IPS-15b (cell line): ENCODE measurements around the gene NGEF.

ENCODE experiments used
- H3K27me3 ChIP-seq: one replicate; pipeline ENCODE4 v1.6.1; 2013; ENCODE audit warnings: low read length; ENCODE audit not compliant: control insufficient read depth, insufficient read depth
- H3K36me3 ChIP-seq: one replicate; pipeline ENCODE4 v1.6.1; 2013; ENCODE audit warnings: low read length; ENCODE audit not compliant: control insufficient read depth, insufficient read depth
- H3K4me1 ChIP-seq: one replicate; pipeline ENCODE4 v1.6.1; 2013; ENCODE audit warnings: mild to moderate bottlenecking, low read length; ENCODE audit not compliant: control insufficient read depth, insufficient read depth
- H3K4me3 ChIP-seq: one replicate; pipeline ENCODE4 v1.5.1; 2013; ENCODE audit warnings: low read depth, low read length
- H3K9ac ChIP-seq: one replicate; pipeline ENCODE4 v1.6.1; 2013; ENCODE audit warnings: low read depth, mild to moderate bottlenecking, low read length
- H3K9me3 ChIP-seq: one replicate; pipeline ENCODE4 v1.6.1; 2013; ENCODE audit warnings: mild to moderate bottlenecking, low read length; ENCODE audit not compliant: control insufficient read depth, insufficient read depth

Gene NGEF

GRCh38 chr2:232970051-232970450 is 43.0 kb downstream of the NGEF start:
- Histone ChIP-seq H3K4me3 (no peak overlapping the region), H3K36me3 (no peaks in the 10 kb centered on the region), H3K9ac (no peak overlapping the region), H3K4me1 (peaks cover 4% of the 10 kb centered on the region), H3K9me3 (no peaks in the 10 kb centered on the region), H3K27me3 (no peaks in the 10 kb centered on the region)

DNA sequence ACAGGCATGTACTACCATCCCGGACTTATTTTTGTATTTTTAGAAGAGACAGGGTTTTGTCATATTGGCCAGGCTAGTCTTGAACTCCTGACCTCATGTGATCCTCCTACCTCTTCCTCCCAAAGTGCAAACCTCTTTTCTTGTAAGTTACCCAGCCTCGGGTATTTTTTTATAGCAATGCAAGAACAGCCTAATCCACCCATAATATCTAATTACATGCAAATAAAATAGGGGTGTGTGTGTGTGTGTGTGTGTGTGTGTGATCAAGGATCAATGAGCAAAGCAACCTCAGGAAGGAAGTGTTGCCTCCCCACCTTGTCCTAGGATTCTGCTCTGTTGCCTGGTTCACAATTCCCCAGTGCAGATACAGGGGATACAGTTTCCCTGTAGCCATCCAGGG is 45.6 kb downstream of the NGEF start:
- Histone ChIP-seq H3K36me3 (no peaks in the 10 kb centered on the region), H3K4me1 (peaks cover 4% of the 10 kb centered on the region), H3K9ac (no peak overlapping the region), H3K27me3 (no peaks in the 10 kb centered on the region), H3K4me3 (no peak overlapping the region), H3K9me3 (no peaks in the 10 kb centered on the region)

DNA sequence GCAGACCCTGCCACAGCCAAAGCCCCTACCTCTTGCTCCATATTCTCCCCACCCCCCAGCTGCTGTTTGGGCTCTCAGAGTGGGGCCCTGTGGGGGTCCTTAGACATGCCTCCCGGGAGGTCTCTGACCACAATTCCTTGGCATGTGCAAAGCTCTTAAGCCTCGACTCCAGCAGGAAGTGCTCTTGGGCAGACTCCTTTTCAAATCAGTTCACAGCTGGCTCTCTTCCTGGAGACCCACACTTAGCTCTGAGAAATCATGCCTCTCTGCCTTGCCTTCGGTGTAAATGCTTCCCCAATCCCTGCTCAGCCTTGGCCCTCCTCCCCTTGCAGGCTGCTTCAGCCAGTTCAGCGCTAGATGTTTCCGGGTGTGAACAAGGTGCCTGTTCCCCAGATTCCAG is 46.9 kb downstream of the NGEF start:
- H3K9me3 ChIP-seq, result no peaks in the 10 kb centered on the region

GRCh38 chr2:232963913-232964312 is 49.1 kb downstream of the NGEF start:
- H3K4me1 ChIP-seq, result peaks cover 4% of the 10 kb centered on the region
- H3K9ac ChIP-seq, result no peak overlapping the region
- no peaks in the 10 kb centered on the region for H3K9me3 ChIP-seq
- H3K27me3 ChIP-seq, result no peaks in the 10 kb centered on the region
- no peak overlapping the region for H3K4me3 ChIP-seq
- no peaks in the 10 kb centered on the region for H3K36me3 ChIP-seq

More for the DNA sequence above, 46.9 kb downstream of the NGEF start:
- Histone ChIP-seq H3K27me3 (no peaks in the 10 kb centered on the region), H3K9ac (no peak overlapping the region), H3K36me3 (no peaks in the 10 kb centered on the region), H3K4me1 (peaks cover 4% of the 10 kb centered on the region), H3K4me3 (no peak overlapping the region)

GRCh38 chr2:232960862-232961261 is 52.2 kb downstream of the NGEF start:
- no peaks in the 10 kb centered on the region for H3K27me3 ChIP-seq
- no peaks in the 10 kb centered on the region for H3K36me3 ChIP-seq
- no peak overlapping the region for H3K4me3 ChIP-seq
- H3K9me3 ChIP-seq, result no peaks in the 10 kb centered on the region
- H3K4me1 ChIP-seq, result no peaks in the 10 kb centered on the region
- H3K9ac ChIP-seq, result no peak overlapping the region

GRCh38 chr2:232959139-232959538 is 53.9 kb downstream of the NGEF start:
- Histone ChIP-seq H3K9me3 (no peaks in the 10 kb centered on the region), H3K9ac (no peak overlapping the region), H3K4me1 (no peaks in the 10 kb centered on the region), H3K4me3 (no peak overlapping the region), H3K27me3 (no peaks in the 10 kb centered on the region), H3K36me3 (no peaks in the 10 kb centered on the region)

- no peaks in the 10 kb centered on the region for H3K36me3 ChIP-seq
- no peak overlapping the region for H3K9ac ChIP-seq
- no peak overlapping the region for H3K4me3 ChIP-seq
These were observed 55.4 kb downstream of the NGEF start for GRCh38 chr2:232957657-232958090.

GRCh38 chr2:232955856-232956255 is 57.2 kb downstream of the NGEF start:
- H3K27me3 ChIP-seq, result no peaks in the 10 kb centered on the region
- H3K36me3 ChIP-seq, result no peaks in the 10 kb centered on the region
- H3K4me3 ChIP-seq, result no peak overlapping the region
- H3K4me1 ChIP-seq, result no peaks in the 10 kb centered on the region
- no peak overlapping the region for H3K9ac ChIP-seq
- H3K9me3 ChIP-seq, result no peaks in the 10 kb centered on the region

More at GRCh38 chr2:232957657-232958090, 55.4 kb downstream of the NGEF start:
- Histone ChIP-seq H3K9me3 (no peaks in the 10 kb centered on the region), H3K27me3 (no peaks in the 10 kb centered on the region), H3K4me1 (no peaks in the 10 kb centered on the region)

DNA sequence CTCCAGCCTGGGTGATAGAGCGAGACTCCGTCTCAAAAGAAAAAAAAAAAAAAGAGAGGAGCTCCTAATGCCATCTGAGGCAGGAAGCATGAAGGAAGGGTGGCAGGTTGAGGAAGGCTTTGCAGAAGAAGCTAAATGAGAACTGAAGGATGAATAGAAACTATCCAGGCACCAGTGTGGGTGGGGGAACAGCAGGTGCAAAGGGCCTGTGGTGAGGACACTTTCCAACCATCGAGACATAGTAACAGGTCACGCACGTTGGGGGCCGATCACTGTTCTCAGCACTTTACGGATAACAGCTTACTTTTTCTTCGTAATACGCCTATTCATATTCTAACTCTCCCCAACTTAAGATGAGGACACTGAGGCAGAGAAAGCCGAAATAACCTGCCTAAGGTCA is 58.4 kb downstream of the NGEF start:
- no peaks in the 10 kb centered on the region for H3K4me1 ChIP-seq
- no peak overlapping the region for H3K4me3 ChIP-seq
- H3K9ac ChIP-seq, result no peak overlapping the region
- no peaks in the 10 kb centered on the region for H3K36me3 ChIP-seq
- H3K27me3 ChIP-seq, result no peaks in the 10 kb centered on the region
- H3K9me3 ChIP-seq, result no peaks in the 10 kb centered on the region

GRCh38 chr2:232951891-232952290 is 61.2 kb downstream of the NGEF start:
- H3K27me3 ChIP-seq, result no peaks in the 10 kb centered on the region
- H3K4me3 ChIP-seq, result no peak overlapping the region
- H3K4me1 ChIP-seq, result no peaks in the 10 kb centered on the region
- no peaks in the 10 kb centered on the region for H3K9me3 ChIP-seq
- no peaks in the 10 kb centered on the region for H3K36me3 ChIP-seq
- no peak overlapping the region for H3K9ac ChIP-seq

GRCh38 chr2:232951181-232951580 is 61.9 kb downstream of the NGEF start:
- Histone ChIP-seq H3K9me3 (no peaks in the 10 kb centered on the region), H3K9ac (no peak overlapping the region), H3K4me1 (no peaks in the 10 kb centered on the region), H3K27me3 (no peaks in the 10 kb centered on the region), H3K36me3 (no peaks in the 10 kb centered on the region), H3K4me3 (no peak overlapping the region)

- no peaks in the 10 kb centered on the region for H3K4me1 ChIP-seq
- H3K27me3 ChIP-seq, result no peaks in the 10 kb centered on the region
- H3K9ac ChIP-seq, result no peak overlapping the region
- no peaks in the 10 kb centered on the region for H3K36me3 ChIP-seq
- no peaks in the 10 kb centered on the region for H3K9me3 ChIP-seq
- no peak overlapping the region for H3K4me3 ChIP-seq
These were observed 62.3 kb downstream of the NGEF start for GRCh38 chr2:232950751-232951150.

GRCh38 chr2:232949016-232949415 is 64.0 kb downstream of the NGEF start:
- Histone ChIP-seq H3K4me3 (no peak overlapping the region), H3K36me3 (no peaks in the 10 kb centered on the region), H3K4me1 (no peaks in the 10 kb centered on the region), H3K27me3 (no peaks in the 10 kb centered on the region), H3K9ac (no peak overlapping the region), H3K9me3 (no peaks in the 10 kb centered on the region)
